Measurements from ENCODE around the gene NOX5. TPM values are rescaled to one million over a fixed set of nuclear protein-coding genes. Genes with fewer than 3 reads are reported as not detected.

Gene NOX5
- total RNA-seq, 1 experiment from 2014 or later = 1.2 TPM

DNA sequence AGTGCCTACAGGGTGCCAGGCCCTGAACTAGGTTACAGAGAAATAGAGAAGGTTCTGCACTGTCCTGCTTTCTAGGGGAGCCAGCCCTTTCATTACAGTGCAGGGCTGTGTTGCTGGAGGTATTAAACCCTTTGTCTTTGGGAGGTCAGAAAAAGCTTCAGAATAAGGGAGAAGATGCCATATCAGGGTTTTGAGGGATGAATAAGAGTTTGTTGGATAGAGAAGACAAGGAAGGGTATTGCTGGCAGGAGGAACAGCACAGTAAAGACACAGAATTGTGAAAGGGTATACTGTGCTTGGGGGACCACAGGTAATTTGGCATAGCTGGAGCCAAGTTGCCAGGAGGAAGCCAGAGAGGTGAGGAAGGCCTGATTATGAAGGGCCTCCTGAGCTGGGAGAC is 23.0 kb downstream of the NOX5 start:
- no peak for DNase-seq (ENCODE audit: low read depth)
- in situ Hi-C loops (cut with HindIII; ENCODE audit: low pct_unique_long_range_greater_than_20kb, low sequenced_read_pairs) = no loop called here

DNA sequence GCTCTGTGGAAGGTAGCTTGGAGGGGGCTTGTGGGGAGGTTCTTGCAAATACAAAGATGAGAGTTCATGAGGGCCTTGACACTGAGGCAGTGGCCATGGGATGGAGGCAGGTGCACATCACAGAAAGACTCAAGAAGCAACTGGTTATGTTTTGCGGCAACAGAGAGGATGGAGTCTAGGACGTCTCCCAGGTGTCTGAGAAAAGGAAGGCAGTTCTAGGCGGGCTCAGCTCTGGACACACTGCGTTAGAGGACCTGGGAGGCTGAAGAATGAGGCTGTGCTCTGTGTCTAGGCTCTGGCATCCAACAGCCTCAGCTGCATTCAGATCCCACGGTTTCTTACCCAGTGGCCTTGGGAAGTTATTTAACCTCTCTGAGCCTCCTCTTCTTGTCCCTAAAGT is 23.5 kb downstream of the NOX5 start:
- in situ Hi-C loops (cut with HindIII; ENCODE audit: low pct_unique_long_range_greater_than_20kb, low sequenced_read_pairs) = no loop called here
- no peak for DNase-seq (ENCODE audit: low read depth)

DNA sequence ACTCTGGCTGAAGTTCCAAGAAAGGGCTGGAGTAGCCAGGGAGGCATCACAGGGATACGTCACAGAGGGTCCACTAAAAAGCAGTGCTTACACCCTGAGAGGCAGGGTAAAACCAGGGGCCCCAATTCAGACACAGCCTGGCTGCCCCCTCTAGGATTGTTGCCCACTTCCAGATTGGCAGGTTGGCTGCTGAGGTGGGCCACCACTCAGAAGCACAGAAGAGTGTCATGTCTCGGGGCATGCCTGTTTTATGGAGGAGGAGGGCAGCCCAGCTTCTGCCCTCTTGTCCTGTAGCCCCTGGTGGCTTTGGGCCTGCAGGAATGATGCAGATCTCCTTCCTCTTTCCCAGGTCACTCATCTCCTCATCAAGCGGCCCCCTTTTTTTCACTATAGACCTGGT is 24.0 kb downstream of the NOX5 start:
- in situ Hi-C loops (cut with HindIII; ENCODE audit: low pct_unique_long_range_greater_than_20kb, low sequenced_read_pairs) = no loop called here
- DNase-seq (ENCODE audit: low read depth) = no peak

DNA sequence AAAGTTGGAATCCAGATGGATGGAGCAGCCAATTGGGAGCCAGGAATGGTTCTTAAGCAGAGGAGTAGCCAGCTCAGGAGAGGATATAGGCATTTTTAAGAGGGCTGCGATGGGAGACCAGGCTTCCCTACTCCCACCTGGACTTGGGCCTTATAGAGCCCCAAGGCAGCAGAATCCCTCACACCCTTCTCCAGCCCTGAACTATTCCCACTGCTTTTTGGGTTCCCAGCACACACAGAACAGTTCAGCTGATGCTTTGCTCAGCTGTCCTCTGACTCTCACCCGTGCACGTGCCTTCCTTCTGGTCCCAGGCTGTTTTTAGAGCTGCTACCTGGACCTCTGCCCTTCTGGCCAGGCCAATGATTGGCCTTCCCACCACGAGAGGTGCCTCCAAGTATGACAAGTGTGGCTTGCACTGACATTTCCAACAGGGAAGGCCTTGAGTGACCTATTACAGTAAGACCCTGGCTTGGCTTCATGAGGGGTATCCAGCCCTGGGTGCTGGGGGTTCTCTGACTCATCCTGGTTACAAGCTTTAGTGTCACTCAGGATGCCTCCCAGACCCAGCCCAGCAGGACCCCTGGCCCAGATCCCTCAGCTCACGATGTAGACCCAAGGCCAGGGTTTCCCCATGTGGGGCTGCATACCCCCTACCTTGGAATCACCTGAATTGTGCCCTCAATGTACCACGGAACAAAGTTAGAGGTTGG is 25.2 kb downstream of the NOX5 start:
- in situ Hi-C loops (cut with HindIII; ENCODE audit: low pct_unique_long_range_greater_than_20kb, low sequenced_read_pairs) = no loop called here
- DNase-seq (ENCODE audit: low read depth) = no peak

DNA sequence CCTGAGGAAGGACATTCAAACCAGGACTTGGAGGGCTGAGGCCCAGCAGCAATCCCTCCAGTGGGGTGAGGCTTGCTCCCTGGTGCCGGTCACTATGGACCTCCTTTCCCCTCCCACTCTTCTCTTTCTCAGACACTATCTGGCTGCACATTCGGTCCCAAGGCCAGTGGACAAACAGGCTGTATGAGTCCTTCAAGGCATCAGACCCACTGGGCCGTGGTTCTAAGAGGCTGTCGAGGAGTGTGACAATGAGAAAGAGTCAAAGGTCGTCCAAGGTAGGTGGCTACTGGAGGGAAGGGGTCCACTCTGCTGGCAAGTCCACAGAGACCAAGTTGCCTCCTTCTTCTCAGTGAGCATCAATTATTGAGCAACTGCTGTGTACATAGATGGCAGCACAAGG is 28.0 kb downstream of the NOX5 start:
- no peak for DNase-seq (ENCODE audit: low read depth)
- in situ Hi-C loops (cut with HindIII; ENCODE audit: low pct_unique_long_range_greater_than_20kb, low sequenced_read_pairs) = no loop called here

DNA sequence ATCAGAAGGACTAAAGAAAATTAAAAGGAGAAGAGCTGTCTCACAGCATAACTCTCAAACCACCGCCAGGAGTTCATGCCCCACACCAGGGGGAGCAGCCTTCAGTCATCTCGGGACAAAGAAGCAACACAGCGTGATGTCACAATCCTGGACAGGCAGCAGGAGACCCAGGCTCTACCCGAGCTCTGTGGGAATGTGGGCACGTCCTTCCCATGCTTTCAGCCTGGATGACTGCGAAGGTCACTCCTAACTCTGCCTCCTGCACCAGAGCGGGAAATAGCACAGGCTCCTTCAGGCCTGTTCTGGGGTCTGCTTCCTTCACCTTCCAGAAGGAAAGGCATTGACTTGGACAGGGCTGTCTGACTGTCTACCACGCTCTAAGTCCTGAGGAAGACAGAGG is 31.3 kb downstream of the NOX5 start:
- DNase-seq (ENCODE audit: low read depth) = no peak
- in situ Hi-C loops (cut with HindIII; ENCODE audit: low pct_unique_long_range_greater_than_20kb, low sequenced_read_pairs) = no loop called here

DNA sequence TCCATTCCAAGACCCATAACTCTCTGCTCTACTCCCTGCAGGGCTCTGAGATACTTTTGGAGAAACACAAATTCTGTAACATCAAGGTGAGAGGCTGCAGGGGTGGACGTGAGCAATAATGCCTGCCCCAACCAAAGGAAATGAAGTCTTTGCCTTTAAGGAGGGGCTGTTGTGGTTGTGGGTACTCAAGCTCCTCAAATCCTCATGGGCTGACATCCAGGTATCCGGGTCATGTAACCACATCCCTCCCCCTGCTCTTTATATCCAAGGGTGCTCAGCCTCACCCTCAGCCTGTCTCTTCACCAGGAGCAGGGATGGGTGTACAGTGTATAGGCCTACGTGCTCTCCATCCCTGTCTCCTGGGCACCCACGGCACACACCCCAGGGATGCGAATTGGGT is 32.3 kb downstream of the NOX5 start:
- in situ Hi-C loops (cut with HindIII; ENCODE audit: low pct_unique_long_range_greater_than_20kb, low sequenced_read_pairs) = no loop called here
- no peak for DNase-seq (ENCODE audit: low read depth)

DNA sequence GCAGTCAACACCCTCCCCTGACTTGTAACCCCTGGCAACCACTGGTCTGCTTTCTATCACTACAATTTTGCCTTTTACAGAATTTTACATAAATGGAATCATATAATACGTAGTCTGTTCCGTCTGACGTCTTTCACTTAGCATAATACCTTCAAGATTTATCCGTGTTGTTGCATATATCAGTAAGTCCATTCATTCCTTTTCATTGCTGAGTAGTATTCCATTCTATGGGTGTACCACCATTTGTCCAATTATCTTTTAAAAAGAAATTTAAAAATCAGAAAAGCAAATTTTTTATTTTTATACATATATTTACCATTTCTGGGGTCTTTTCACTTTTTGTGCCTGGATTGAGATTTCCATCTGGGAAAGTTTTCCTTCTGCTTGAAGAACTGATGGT is 35.5 kb downstream of the NOX5 start:
- in situ Hi-C loops (cut with HindIII; ENCODE audit: low pct_unique_long_range_greater_than_20kb, low sequenced_read_pairs) = loop anchor here (25.0 kb wide), 1 partner anchor 187 kb away; no protein-coding TSS in a partner anchor
- DNase-seq (ENCODE audit: low read depth) = no peak

DNA sequence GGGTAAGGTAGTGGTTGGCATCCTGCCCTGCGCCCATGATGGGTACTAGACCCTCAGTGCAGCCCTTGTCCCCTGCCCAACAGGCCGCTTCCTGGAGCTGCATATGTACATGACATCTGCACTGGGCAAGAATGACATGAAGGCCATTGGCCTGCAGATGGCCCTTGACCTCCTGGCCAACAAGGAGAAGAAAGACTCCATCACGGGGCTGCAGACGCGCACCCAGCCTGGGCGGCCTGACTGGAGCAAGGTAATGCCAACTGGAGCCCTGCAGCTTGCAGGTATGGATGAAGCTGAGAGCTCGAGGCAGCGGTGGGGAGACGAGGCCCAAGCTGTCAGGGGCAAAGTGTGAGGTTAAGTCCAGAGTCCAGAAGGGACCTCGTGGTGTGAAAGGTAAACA is 40.8 kb downstream of the NOX5 start:
- in situ Hi-C loops (cut with HindIII; ENCODE audit: low pct_unique_long_range_greater_than_20kb, low sequenced_read_pairs) = loop anchor here (25.0 kb wide), 1 partner anchor 182 kb away; no protein-coding TSS in a partner anchor
- no peak for DNase-seq (ENCODE audit: low read depth)

DNA sequence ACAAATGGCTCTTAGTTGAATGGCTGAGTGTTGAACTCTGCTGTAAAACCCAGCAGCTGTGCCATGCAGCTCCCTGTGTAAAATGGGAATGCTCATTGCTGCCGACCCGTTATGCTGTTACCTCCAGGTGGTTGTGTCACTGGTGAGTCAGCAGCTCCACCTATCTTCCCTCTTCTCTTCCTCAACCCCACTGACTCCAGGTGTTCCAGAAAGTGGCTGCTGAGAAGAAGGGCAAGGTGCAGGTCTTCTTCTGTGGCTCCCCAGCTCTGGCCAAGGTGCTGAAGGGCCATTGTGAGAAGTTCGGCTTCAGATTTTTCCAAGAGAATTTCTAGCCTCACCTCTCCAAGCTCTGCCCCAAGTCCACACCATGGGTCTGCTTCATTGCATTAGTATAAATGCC is 41.9 kb downstream of the NOX5 start:
- in situ Hi-C loops (cut with HindIII; ENCODE audit: low pct_unique_long_range_greater_than_20kb, low sequenced_read_pairs) = loop anchor here (25.0 kb wide), 1 partner anchor 181 kb away; no protein-coding TSS in a partner anchor
- no peak for DNase-seq (ENCODE audit: low read depth)

DNA sequence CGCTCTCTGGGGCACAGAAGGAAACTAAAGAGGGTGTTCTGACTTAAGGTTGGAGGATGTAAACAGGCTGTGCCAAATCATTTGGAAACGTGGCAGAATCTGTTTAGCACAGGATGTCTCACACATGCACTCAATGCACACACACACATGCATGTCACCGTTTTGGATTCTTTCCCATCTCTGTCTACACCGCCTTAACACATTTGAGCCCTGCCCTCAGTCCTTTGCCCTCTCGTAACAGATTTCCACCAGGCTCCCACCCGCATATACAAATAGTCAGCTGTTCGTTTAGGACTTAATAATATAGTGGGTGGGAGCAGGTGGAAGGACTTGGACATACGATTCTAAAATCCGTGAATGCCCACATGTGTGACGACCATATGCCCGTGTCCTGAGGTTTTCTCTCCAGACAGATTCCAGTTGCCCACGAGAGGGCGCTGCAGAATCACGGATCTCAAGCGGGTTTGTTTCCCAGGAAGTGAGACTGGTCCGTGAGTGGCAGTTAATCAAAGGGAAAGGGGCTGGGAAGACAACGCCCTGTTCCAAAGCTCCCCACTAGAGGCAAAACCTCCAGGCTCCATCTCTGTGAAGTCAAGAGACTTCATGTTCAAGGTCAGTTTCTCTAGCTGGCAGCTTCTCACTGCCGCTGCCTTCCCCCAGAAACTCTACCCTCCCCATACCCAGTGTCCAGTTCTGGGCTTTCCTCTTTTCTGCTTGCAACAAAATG is 44.5 kb downstream of the NOX5 start:
- in situ Hi-C loops (cut with HindIII; ENCODE audit: low pct_unique_long_range_greater_than_20kb, low sequenced_read_pairs) = loop anchor here (25.0 kb wide), 1 partner anchor 178 kb away; no protein-coding TSS in a partner anchor
- DNase-seq (ENCODE audit: low read depth) = peak; percentile 81

DNA sequence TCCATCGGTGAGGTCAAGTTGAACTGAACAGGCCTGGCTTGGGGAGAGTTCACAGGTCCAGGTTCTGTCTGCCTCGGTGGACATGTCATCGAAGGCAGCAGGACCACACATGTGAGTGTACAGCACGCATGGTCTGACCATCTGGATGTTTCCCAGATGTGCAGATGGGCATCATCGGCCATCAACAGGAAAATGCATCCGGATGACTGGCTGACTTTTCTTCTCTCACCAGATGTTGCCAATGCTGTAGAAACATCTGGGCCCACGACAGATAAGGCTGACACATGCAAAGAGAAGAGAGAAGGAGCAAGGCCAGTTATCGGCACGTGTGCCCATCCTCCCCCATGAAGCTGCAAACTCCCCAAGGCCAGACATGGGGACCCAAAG is 45.1 kb downstream of the NOX5 start:
- DNase-seq (ENCODE audit: low read depth) = no peak
- in situ Hi-C loops (cut with HindIII; ENCODE audit: low pct_unique_long_range_greater_than_20kb, low sequenced_read_pairs) = loop anchor here (25.0 kb wide), 1 partner anchor 178 kb away; no protein-coding TSS in a partner anchor

DNA sequence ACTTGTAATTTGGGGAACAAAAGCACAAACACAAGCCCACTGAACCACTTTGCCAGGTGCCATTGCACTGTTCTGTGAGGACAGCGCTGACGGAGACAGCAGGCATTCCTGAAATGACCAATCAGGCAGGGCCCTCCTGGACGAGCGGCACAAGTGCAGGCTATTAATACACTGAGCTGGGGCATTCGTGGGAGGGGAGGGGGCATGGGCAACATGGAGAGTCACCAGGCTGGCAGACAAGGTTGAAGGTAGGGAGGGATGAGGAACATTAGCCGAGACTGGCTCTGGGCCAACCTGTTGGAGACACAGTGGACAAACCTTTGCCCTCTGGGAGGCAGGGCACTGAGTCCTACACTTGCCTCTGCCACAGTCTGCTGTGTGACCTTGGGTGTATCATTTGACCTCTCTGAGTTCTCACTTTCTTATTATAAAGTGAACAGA is 45.6 kb downstream of the NOX5 start:
- no peak for DNase-seq (ENCODE audit: low read depth)
- in situ Hi-C loops (cut with HindIII; ENCODE audit: low pct_unique_long_range_greater_than_20kb, low sequenced_read_pairs) = loop anchor here (25.0 kb wide), 1 partner anchor 177 kb away; no protein-coding TSS in a partner anchor

DNA sequence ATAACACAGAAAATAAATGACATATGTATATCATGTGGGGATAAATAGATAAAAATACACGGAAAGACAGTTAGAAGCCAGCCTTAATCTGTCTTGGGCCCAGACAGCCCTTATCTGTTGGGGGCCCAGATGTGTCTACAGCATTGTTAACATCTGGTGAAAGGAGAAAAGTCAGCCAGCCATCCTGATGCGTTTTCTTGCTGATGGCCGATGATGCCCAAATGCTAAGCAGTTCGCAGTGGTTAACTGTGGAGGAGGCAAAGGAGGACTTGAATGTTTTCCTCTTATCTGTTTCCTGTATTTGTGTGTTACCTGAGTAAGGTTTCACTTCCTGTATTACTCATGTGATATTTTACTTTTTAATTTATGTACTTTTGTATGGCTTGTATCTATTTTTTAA is 46.2 kb downstream of the NOX5 start:
- in situ Hi-C loops (cut with HindIII; ENCODE audit: low pct_unique_long_range_greater_than_20kb, low sequenced_read_pairs) = loop anchor here (25.0 kb wide), 1 partner anchor 177 kb away; no protein-coding TSS in a partner anchor
- no peak for DNase-seq (ENCODE audit: low read depth)

DNA sequence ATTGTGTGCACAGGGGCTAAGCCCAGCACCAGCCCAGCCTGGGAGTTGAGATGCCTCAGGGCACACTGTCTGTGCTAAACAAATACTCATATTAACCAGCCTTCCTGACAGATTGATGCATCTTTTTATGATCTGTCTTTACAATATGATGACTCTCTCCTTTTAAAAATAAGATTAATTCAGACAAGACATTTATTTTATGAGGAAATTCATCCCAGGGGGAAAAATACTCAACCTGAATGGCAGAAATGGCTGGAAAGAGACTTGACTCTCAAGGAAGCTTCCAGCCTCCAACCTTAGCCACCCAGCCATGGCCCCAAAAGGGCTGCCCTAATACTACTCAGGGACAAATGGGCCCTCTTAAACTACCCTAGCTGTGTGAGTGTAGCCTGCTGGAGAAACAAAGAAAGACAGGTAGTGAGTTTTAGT is 46.9 kb downstream of the NOX5 start:
- no peak for DNase-seq (ENCODE audit: low read depth)
- in situ Hi-C loops (cut with HindIII; ENCODE audit: low pct_unique_long_range_greater_than_20kb, low sequenced_read_pairs) = loop anchor here (25.0 kb wide), 1 partner anchor 176 kb away; no protein-coding TSS in a partner anchor

DNA sequence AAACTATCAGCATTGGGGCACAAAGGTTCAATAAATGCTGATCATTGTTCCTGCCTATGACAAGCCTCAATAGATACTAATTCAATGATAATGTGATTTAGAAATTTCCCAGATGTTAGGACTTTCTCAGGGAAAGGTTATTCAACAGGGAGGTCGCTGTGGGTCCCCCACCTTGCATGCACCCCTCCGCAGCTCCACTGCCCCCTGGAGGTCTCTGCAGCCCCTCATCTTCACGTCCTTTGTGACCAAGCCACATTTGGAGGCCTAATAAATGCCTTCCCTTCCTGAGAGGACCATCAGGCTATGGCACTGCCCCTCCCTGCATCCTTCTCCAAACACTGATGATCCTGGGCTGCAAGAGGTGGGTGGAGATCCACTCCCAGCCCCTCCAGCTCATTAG is 50.2 kb downstream of the NOX5 start:
- in situ Hi-C loops (cut with HindIII; ENCODE audit: low pct_unique_long_range_greater_than_20kb, low sequenced_read_pairs) = loop anchor here (25.0 kb wide), 1 partner anchor 173 kb away; no protein-coding TSS in a partner anchor
- no peak for DNase-seq (ENCODE audit: low read depth)

DNA sequence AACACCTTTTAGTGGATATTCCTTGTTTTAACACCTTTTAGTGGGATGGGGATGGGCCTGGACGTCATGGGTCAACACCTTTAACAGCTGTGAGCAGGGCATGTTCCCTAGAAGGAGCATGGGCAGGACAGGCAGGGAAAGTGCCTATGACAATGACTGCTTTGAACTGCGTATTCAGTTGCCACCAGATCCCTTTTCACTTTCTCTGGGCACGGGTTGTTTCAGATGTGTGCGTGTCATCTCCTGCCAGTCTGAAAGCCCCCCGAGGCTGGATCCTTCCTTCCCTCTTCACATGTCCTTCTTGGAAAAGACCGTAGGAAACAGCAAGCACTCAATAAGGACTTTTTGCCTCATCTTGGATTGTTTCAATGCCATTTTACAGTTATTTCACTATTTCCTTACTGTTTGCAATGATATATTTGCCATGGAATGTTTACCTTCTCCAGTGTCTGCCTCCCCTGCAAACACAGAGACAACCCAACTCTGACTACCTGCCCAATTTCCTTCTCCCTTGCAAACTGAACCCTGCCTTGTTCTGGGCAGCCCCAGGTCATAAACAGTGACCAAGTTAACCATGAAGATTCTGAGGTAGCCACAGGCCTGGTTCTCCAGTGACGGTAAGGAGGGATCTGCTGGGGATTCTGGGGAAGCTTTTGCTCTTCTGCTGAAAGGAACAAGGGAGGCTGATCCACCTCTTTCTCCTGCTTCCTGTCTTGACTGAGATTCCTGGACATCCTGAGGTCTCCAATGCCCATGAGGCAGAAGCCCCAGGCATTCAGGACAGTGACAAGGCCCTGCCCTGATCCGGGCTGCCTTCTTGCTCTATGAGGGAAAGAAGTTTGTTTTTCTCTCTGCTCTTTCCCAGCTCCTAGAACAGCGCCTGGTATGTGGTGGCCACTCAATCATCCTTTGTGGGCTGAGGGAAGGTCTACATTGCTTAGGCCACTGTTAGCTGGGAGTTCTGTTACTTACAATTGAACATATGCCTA is 51.8 kb downstream of the NOX5 start:
- DNase-seq (ENCODE audit: low read depth) = no peak
- in situ Hi-C loops (cut with HindIII; ENCODE audit: low pct_unique_long_range_greater_than_20kb, low sequenced_read_pairs) = loop anchor here (25.0 kb wide), 1 partner anchor 171 kb away; no protein-coding TSS in a partner anchor

DNA sequence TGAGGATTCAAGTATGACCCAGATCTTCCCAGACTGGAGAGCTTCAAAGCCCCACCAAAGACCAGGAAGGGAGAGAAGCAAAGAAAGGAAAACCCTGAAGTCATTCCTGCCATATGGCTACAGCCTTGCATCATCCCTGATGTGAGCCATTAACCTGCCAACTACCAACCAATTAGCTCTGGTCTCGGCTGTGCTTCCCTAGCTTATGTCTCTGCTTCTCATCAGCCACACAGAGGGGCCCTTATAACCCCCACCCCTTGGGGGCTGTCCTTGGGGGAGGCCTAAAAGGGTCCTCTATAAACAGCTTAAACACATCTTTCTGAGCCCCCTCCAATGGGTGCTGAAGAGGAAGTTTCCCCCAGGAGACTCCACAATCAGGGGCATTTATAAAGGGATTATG is 52.8 kb downstream of the NOX5 start:
- DNase-seq (ENCODE audit: low read depth) = no peak
- in situ Hi-C loops (cut with HindIII; ENCODE audit: low pct_unique_long_range_greater_than_20kb, low sequenced_read_pairs) = loop anchor here (25.0 kb wide), 1 partner anchor 170 kb away; no protein-coding TSS in a partner anchor
